ENCODE data around the gene RORC.

DNA sequence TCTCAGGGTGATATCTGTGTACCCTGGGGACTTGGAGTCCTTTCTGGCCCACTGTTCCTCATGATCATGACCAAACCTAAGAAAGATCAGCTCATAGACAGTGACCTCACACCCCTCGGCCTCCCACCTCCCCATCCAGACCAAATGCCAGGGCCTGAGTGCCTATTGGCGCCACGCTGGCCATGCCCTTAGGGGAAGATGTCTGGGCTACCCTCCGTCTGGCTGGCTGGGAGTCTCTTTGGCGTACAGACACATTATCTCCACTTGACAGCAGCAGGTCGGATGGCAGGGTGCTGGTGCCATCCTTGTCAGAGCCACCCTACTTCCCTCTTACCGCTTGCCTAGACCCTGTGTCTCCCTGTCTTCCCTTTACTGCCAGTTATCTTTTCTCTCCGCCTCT is 8.4 kb downstream of the RORC start:
- TF ChIP-seq, protein P1, sequence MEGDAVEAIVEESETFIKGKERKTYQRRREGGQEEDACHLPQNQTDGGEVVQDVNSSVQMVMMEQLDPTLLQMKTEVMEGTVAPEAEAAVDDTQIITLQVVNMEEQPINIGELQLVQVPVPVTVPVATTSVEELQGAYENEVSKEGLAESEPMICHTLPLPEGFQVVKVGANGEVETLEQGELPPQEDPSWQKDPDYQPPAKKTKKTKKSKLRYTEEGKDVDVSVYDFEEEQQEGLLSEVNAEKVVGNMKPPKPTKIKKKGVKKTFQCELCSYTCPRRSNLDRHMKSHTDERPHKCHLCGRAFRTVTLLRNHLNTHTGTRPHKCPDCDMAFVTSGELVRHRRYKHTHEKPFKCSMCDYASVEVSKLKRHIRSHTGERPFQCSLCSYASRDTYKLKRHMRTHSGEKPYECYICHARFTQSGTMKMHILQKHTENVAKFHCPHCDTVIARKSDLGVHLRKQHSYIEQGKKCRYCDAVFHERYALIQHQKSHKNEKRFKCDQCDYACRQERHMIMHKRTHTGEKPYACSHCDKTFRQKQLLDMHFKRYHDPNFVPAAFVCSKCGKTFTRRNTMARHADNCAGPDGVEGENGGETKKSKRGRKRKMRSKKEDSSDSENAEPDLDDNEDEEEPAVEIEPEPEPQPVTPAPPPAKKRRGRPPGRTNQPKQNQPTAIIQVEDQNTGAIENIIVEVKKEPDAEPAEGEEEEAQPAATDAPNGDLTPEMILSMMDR (IDR thresholded peaks at IDR 0.05 in 2 of 3, conservative IDR thresholded peaks at IDR 0.05 in 1 of 3; ENCODE audit: borderline replicate concordance in 1 of 3, insufficient read depth in 1 of 3, low read depth in 2 of 3, low read length in 2 of 3), result no peak
- no peak for TF ChIP-seq EGR1 (IDR thresholded peaks at IDR 0.05; ENCODE audit: low read depth)
